ENCODE results near the gene STX10. TPM values are rescaled to one million over a fixed set of nuclear protein-coding genes. Genes with fewer than 3 reads are reported as not detected.

Gene STX10
- polyA plus RNA-seq, 1 donor: 49.0 TPM

DNA sequence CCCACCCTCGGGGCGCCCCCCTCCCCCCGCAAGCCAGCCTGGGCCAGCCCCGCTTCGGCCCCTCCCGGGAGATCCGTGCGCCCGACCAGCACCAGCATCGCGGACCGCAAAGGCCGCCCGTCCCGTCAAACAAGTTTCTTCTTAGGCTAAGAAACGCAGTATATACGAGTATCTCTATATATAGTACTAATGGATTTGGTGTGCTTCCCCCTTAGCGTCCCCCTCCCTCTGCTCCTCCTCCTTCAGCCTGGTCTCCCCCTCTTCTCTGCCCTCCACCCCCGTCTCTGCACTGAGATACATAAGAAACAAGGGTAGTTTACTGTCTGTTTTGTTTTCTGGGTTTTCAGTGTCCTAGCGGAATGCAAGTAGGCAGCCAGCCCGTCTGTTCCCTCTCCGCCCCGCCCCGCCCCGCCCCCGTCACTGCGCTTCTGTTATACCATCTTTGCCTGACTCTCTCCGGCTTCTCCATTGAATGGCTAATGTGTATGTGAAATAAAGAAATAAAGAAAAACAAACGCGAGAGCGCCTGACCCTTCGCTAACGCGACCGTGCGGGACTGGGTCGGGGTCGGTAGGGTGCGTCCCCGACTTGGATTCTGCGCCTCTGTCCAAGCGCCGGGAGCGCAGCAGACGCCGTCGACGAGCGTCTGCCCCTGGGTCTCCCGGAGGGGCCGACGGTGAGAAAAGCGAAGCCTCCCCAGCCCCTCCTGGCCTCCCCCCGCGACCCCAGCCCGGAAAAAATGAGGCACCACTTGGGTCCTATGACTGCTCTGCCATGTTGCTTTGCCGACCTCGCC, 51.7 kb downstream of the STX10 start:
- Histone ChIP-seq H3K36me3 (ENCODE audit: control insufficient read depth, insufficient read depth, low read length) (peaks cover 4% of the 10 kb centered on the region), H3K9me3 (ENCODE audit: control insufficient read depth, low read depth, low read length) (peaks cover 18% of the 10 kb centered on the region), H3K4me3 (ENCODE audit: low read length) (peak overlapping the region; percentile 26), H3K27ac (ENCODE audit: low read length) (no peak overlapping the region), H3K27me3 (ENCODE audit: control insufficient read depth, insufficient read depth, low read length) (peaks cover 90% of the 10 kb centered on the region), H3K4me1 (ENCODE audit: control insufficient read depth, insufficient read depth, low read length) (peaks cover 43% of the 10 kb centered on the region)
- WGBS (ENCODE audit: insufficient coverage, low lambda C conversion rate): no CpG with 5 or more reads among the region's 58 CpGs
- peak in 1 of 2 donors; percentile 42 for DNase-seq

- Histone ChIP-seq H3K4me1 (ENCODE audit: control insufficient read depth, insufficient read depth, low read length) (peaks cover 38% of the 10 kb centered on the region), H3K27ac (ENCODE audit: low read length) (no peak overlapping the region), H3K4me3 (ENCODE audit: low read length) (no peak overlapping the region), H3K27me3 (ENCODE audit: control insufficient read depth, insufficient read depth, low read length) (peaks cover 86% of the 10 kb centered on the region), H3K9me3 (ENCODE audit: control insufficient read depth, low read depth, low read length) (peaks cover 18% of the 10 kb centered on the region), H3K36me3 (ENCODE audit: control insufficient read depth, insufficient read depth, low read length) (peaks cover 4% of the 10 kb centered on the region)
- no peak for DNase-seq
- WGBS (ENCODE audit: insufficient coverage, low lambda C conversion rate): 0% methylated on average over 1 of the region's 69 CpGs
Measured at GRCh38 chr19:13097463-13098258, 52.5 kb downstream of the STX10 start.

GRCh38 chr19:13097033-13097462, 53.1 kb downstream of the STX10 start:
- DNase-seq: no peak
- H3K27me3 ChIP-seq (ENCODE audit: control insufficient read depth, insufficient read depth, low read length): peaks cover 86% of the 10 kb centered on the region
- H3K36me3 ChIP-seq (ENCODE audit: control insufficient read depth, insufficient read depth, low read length): peaks cover 4% of the 10 kb centered on the region
- 16% methylated on average over 17 of the region's 20 CpGs for WGBS (ENCODE audit: insufficient coverage, low lambda C conversion rate)
- H3K4me3 ChIP-seq (ENCODE audit: low read length): no peak overlapping the region
- peaks cover 18% of the 10 kb centered on the region for H3K9me3 ChIP-seq (ENCODE audit: control insufficient read depth, low read depth, low read length)
- H3K4me1 ChIP-seq (ENCODE audit: control insufficient read depth, insufficient read depth, low read length): peaks cover 33% of the 10 kb centered on the region
- H3K27ac ChIP-seq (ENCODE audit: low read length): no peak overlapping the region

- H3K27ac ChIP-seq (ENCODE audit: low read length): no peak overlapping the region
- no CpG with 5 or more reads among the region's 44 CpGs for whole genome bisulfite sequencing (ENCODE audit: insufficient coverage, low lambda C conversion rate)
- no peak overlapping the region for H3K4me3 ChIP-seq (ENCODE audit: low read length)
- peak in 1 of 2 donors; percentile 42 for DNase-seq
- peaks cover 39% of the 10 kb centered on the region for H3K4me1 ChIP-seq (ENCODE audit: control insufficient read depth, insufficient read depth, low read length)
- peaks cover 86% of the 10 kb centered on the region for H3K27me3 ChIP-seq (ENCODE audit: control insufficient read depth, insufficient read depth, low read length)
- peaks cover 18% of the 10 kb centered on the region for H3K9me3 ChIP-seq (ENCODE audit: control insufficient read depth, low read depth, low read length)
- peaks cover 4% of the 10 kb centered on the region for H3K36me3 ChIP-seq (ENCODE audit: control insufficient read depth, insufficient read depth, low read length)
Measured at GRCh38 chr19:13095934-13096927, 53.9 kb downstream of the STX10 start.

DNA sequence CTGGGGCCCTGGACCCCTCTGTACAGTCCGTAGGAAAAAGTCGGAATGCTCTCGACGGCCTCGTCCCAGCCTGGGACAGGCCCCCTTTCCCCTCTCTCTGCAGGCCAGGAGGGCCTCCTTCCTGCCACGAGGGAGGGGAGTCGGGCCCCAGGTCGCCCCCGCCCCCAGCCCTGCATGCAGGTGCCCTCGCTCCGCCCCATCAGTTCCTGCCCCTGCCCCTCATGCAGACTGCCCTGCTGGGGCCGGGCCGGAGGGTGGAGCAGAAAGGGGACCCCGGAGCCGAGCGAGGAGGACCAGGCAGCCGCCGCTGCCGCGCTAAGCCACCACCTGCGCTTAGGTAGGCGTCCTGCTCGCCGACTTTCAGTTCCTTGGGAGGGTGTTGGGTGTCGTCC, 54.8 kb downstream of the STX10 start:
- H3K4me1 ChIP-seq (ENCODE audit: control insufficient read depth, insufficient read depth, low read length): peaks cover 39% of the 10 kb centered on the region
- H3K27ac ChIP-seq (ENCODE audit: low read length): no peak overlapping the region
- DNase-seq: no peak
- WGBS (ENCODE audit: insufficient coverage, low lambda C conversion rate): no CpG with 5 or more reads among the region's 25 CpGs
- peaks cover 81% of the 10 kb centered on the region for H3K27me3 ChIP-seq (ENCODE audit: control insufficient read depth, insufficient read depth, low read length)
- H3K4me3 ChIP-seq (ENCODE audit: low read length): no peak overlapping the region
- H3K36me3 ChIP-seq (ENCODE audit: control insufficient read depth, insufficient read depth, low read length): peaks cover 4% of the 10 kb centered on the region
- peaks cover 18% of the 10 kb centered on the region for H3K9me3 ChIP-seq (ENCODE audit: control insufficient read depth, low read depth, low read length)

DNA sequence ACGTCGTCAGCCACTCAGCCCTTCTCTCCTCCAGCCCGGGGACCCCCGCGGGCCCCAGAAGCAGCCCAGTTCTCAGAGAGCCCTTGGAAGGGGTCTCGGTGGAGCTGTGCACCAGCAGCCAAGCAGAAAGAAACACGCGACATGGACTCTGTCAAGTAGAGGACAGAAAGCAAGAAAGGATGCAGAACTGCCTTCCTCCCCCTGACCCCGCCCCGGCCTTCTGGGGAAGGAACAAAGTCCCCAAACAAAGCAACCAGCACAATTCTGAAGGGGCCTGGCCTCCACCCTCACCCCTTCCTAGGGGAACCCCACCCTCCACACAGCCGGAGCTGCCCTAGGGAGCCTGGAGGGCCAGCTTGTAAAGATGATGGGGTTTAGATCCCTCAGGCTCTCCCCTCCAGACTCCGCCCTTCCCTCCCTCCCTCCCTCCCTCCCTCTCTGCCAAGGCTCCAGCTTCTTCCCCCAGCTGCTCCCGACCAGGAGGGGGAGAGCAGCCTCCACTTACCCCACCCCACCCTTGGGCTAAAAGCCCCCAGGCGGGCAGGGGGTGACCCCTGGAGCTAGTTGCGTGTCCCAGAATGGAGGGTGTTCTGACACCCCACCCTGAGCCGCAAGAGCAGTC, 55.3 kb downstream of the STX10 start:
- no peak for DNase-seq
- no CpG with 5 or more reads among the region's 16 CpGs for WGBS (ENCODE audit: insufficient coverage, low lambda C conversion rate)
- Histone ChIP-seq H3K4me1 (ENCODE audit: control insufficient read depth, insufficient read depth, low read length) (peaks cover 39% of the 10 kb centered on the region), H3K27me3 (ENCODE audit: control insufficient read depth, insufficient read depth, low read length) (peaks cover 76% of the 10 kb centered on the region), H3K36me3 (ENCODE audit: control insufficient read depth, insufficient read depth, low read length) (peaks cover 4% of the 10 kb centered on the region), H3K27ac (ENCODE audit: low read length) (no peak overlapping the region), H3K9me3 (ENCODE audit: control insufficient read depth, low read depth, low read length) (peaks cover 18% of the 10 kb centered on the region), H3K4me3 (ENCODE audit: low read length) (no peak overlapping the region)

GRCh38 chr19:13094106-13094504, 56.1 kb downstream of the STX10 start:
- peaks cover 35% of the 10 kb centered on the region for H3K4me1 ChIP-seq (ENCODE audit: control insufficient read depth, insufficient read depth, low read length)
- peaks cover 14% of the 10 kb centered on the region for H3K9me3 ChIP-seq (ENCODE audit: control insufficient read depth, low read depth, low read length)
- H3K27me3 ChIP-seq (ENCODE audit: control insufficient read depth, insufficient read depth, low read length): peaks cover 69% of the 10 kb centered on the region
- DNase-seq: peak in 1 of 2 donors; percentile 38
- no CpG with 5 or more reads among the region's 5 CpGs for WGBS (ENCODE audit: insufficient coverage, low lambda C conversion rate)
- no peak overlapping the region for H3K4me3 ChIP-seq (ENCODE audit: low read length)
- H3K36me3 ChIP-seq (ENCODE audit: control insufficient read depth, insufficient read depth, low read length): peaks cover 4% of the 10 kb centered on the region
- H3K27ac ChIP-seq (ENCODE audit: low read length): no peak overlapping the region

Other genes with a start within 250 kb of the STX10 start
- gene SYCE2, start 231.1 kb downstream of the STX10 start, polyA plus RNA-seq: 1.0 TPM
- 55.0 TPM for gene FARSA, start 216.7 kb downstream of the STX10 start, polyA plus RNA-seq
- 723 TPM for gene CALR, start 211.8 kb downstream of the STX10 start, polyA plus RNA-seq
- 91.8 TPM for gene RAD23A, start 204.5 kb downstream of the STX10 start, polyA plus RNA-seq
- gene GADD45GIP1, start 193.2 kb downstream of the STX10 start, polyA plus RNA-seq: 30.5 TPM
- gene DAND5, start 180.8 kb downstream of the STX10 start, polyA plus RNA-seq: 0.06 TPM
- gene NFIX, start 154.9 kb downstream of the STX10 start, polyA plus RNA-seq: 20.2 TPM
- 3.7 TPM for gene LYL1, start 47.5 kb downstream of the STX10 start, polyA plus RNA-seq
- 35.5 TPM for gene TRMT1, start 33.6 kb downstream of the STX10 start, polyA plus RNA-seq
- 19.4 TPM for gene NACC1, start 32.1 kb downstream of the STX10 start, polyA plus RNA-seq
- 250 TPM for gene IER2, start within 50 bp of the STX10 start, polyA plus RNA-seq

Data from large intestine (tissue), 3 donors.